Neural progenitor cell (in vitro differentiated cells): Measurements from ENCODE around the gene ZMYND11. TPM values are rescaled to one million over a fixed set of nuclear protein-coding genes. Genes with fewer than 3 reads are reported as not detected.

ENCODE experiments used
- DNase-seq: peaks from one replicate; pipeline ENCODE4 v3.0.0-alpha.2; 2016; ENCODE audit warnings: low spot score
- H2AFZ ChIP-seq: fragments of 200-600 bp; sonication (generic); replicated peaks from 2 replicates; pipeline ENCODE4 v1.6.1; 2016; ENCODE audit warnings: antibody characterized with exemption
- H3F3A ChIP-seq: fragments of 200-600 bp; sonication (generic); 2 replicates; pipeline ENCODE4 v1.6.1; 2016; ENCODE audit warnings: antibody characterized with exemption, low read depth
- H3K27ac ChIP-seq: fragments of 200-600 bp; sonication (generic); 2 replicates; pipeline ENCODE4 v1.5.1; 2016; ENCODE audit warnings: mild to moderate bottlenecking
- H3K27me3 ChIP-seq: fragments of 200-600 bp; sonication (generic); 2 replicates; pipeline ENCODE4 v1.6.1; 2016; ENCODE audit warnings: mild to moderate bottlenecking, moderate library complexity
- H3K36me3 ChIP-seq: fragments of 200-600 bp; sonication (generic); 2 replicates; pipeline ENCODE4 v1.5.1; 2016
- H3K4me1 ChIP-seq: fragments of 200-600 bp; sonication (generic); 2 replicates; pipeline ENCODE4 v1.6.1; 2016; ENCODE audit warnings: mixed run types
- H3K4me2 ChIP-seq: fragments of 200-600 bp; sonication (generic); 2 replicates; pipeline ENCODE4 v1.6.1; 2016
- H3K4me3 ChIP-seq: fragments of 200-600 bp; sonication (generic); 2 replicates; pipeline ENCODE4 v1.5.1; 2016
- H3K79me2 ChIP-seq: fragments of 200-600 bp; sonication (generic); 2 replicates; pipeline ENCODE4 v1.6.1; 2016; ENCODE audit warnings: low read depth
- H3K9ac ChIP-seq: fragments of 200-600 bp; sonication (generic); 2 replicates; pipeline ENCODE4 v1.6.1; 2016
- H3K9me3 ChIP-seq: fragments of 200-600 bp; sonication (generic); 2 replicates; pipeline ENCODE4 v1.5.1; 2016; ENCODE audit warnings: low read depth
- H4K20me1 ChIP-seq: fragments of 200-600 bp; sonication (generic); 2 replicates; pipeline ENCODE4 v1.6.1; 2016; ENCODE audit warnings: low read depth
- H3K27ac Mint-ChIP-seq: 3 replicates; pipeline ENCODE4 v1.8.0; 2021; ENCODE audit warnings: mixed read lengths
- H3K27me3 Mint-ChIP-seq: 2 replicates; pipeline ENCODE4 v1.8.0; 2022; ENCODE audit warnings: low read depth, mild to moderate bottlenecking, inconsistent platforms, moderate library complexity, mixed read lengths; ENCODE audit not compliant: insufficient read depth
- H3K36me3 Mint-ChIP-seq: 3 replicates; pipeline ENCODE4 v1.8.0; 2021; ENCODE audit warnings: mixed read lengths
- H3K4me1 Mint-ChIP-seq: 3 replicates; pipeline ENCODE4 v1.8.0; 2021; ENCODE audit warnings: mixed read lengths
- H3K4me3 Mint-ChIP-seq: 3 replicates; pipeline ENCODE4 v1.8.0; 2021; ENCODE audit warnings: mild to moderate bottlenecking, moderate library complexity, mixed read lengths
- H3K9me3 Mint-ChIP-seq: 3 replicates; pipeline ENCODE4 v1.8.0; 2020; ENCODE audit warnings: mixed read lengths
- CTCF ChIP-seq: fragments of 200-600 bp; sonication (generic); IDR thresholded peaks from 2 replicates; pipeline ENCODE4 v1.5.1; 2017; ENCODE audit warnings: antibody characterized with exemption, mild to moderate bottlenecking
- EZH2 ChIP-seq: fragments of 200-600 bp; sonication (generic); IDR thresholded peaks from 2 replicates; pipeline ENCODE4 v1.6.1; 2017; ENCODE audit warnings: antibody characterized with exemption, mild to moderate bottlenecking, moderate library complexity
- EZH2phosphoT487 ChIP-seq: fragments of 200-600 bp; sonication (generic); IDR thresholded peaks from 2 replicates; pipeline ENCODE4 v1.6.1; 2017; ENCODE audit warnings: antibody characterized with exemption
- total RNA-seq: library from RNA; depleted of rRNA; stranded (reverse); fragments of >200 nt; gene quantifications from 2 replicates; pipeline ENCODE4 v1.2.3, GENCODE V29; 2015; ENCODE audit warnings: low replicate concordance

The ZMYND11 gene
- total RNA-seq, 1 donor from 2014 or later: 59.5 TPM

- Histone ChIP-seq H4K20me1 (no peaks in the 10 kb centered on the region), H3K9ac (no peak overlapping the region), H2AFZ (no peak overlapping the region), H3K4me3 (no peak overlapping the region), H3K27ac (no peak overlapping the region), H3K9me3 (no peaks in the 10 kb centered on the region), H3K4me1 (no peaks in the 10 kb centered on the region), H3K36me3 (no peaks in the 10 kb centered on the region), H3K4me2 (no peak overlapping the region), H3F3A (no peaks in the 10 kb centered on the region), H3K27me3 (no peaks in the 10 kb centered on the region), H3K79me2 (no peaks in the 10 kb centered on the region)
- Mint-ChIP-seq H3K27ac (no peak overlapping the region), H3K36me3 (peaks cover 5% of the 10 kb centered on the region), H3K4me1 (no peaks in the 10 kb centered on the region), H3K27me3 (no peaks in the 10 kb centered on the region), H3K4me3 (no peak overlapping the region), H3K9me3 (peaks cover 32% of the 10 kb centered on the region)
- DNase-seq: no peak
- TF ChIP-seq EZH2 (no peak), CTCF (no peak), EZH2phosphoT487 (no peak)
Measured at GRCh38 chr10:95356-96115, 39.7 kb upstream of the ZMYND11 start.

- Histone ChIP-seq H3K79me2 (no peaks in the 10 kb centered on the region), H3K4me3 (no peak overlapping the region), H3K27me3 (no peaks in the 10 kb centered on the region), H3K27ac (no peak overlapping the region), H2AFZ (no peak overlapping the region), H3K9me3 (no peaks in the 10 kb centered on the region), H3K4me1 (no peaks in the 10 kb centered on the region), H3F3A (no peaks in the 10 kb centered on the region), H3K4me2 (no peak overlapping the region), H3K9ac (no peak overlapping the region), H3K36me3 (no peaks in the 10 kb centered on the region), H4K20me1 (no peaks in the 10 kb centered on the region)
- TF ChIP-seq EZH2phosphoT487 (no peak), EZH2 (no peak), CTCF (no peak)
- H3K4me3 Mint-ChIP-seq: no peak overlapping the region
- no peak for DNase-seq
- H3K36me3 Mint-ChIP-seq: peaks cover 5% of the 10 kb centered on the region
- no peaks in the 10 kb centered on the region for H3K27me3 Mint-ChIP-seq
- no peaks in the 10 kb centered on the region for H3K4me1 Mint-ChIP-seq
- H3K9me3 Mint-ChIP-seq: peaks cover 32% of the 10 kb centered on the region
- H3K27ac Mint-ChIP-seq: no peak overlapping the region
Measured at GRCh38 chr10:96466-96865, 38.8 kb upstream of the ZMYND11 start.

GRCh38 chr10:104416-104815, 30.8 kb upstream of the ZMYND11 start:
- TF ChIP-seq EZH2 (no peak), CTCF (no peak), EZH2phosphoT487 (no peak)
- DNase-seq: no peak
- Histone ChIP-seq H3K4me2 (no peak overlapping the region), H3F3A (no peaks in the 10 kb centered on the region), H3K4me1 (no peaks in the 10 kb centered on the region), H3K27me3 (no peaks in the 10 kb centered on the region), H4K20me1 (no peaks in the 10 kb centered on the region), H2AFZ (no peak overlapping the region), H3K79me2 (no peaks in the 10 kb centered on the region), H3K4me3 (no peak overlapping the region), H3K36me3 (no peaks in the 10 kb centered on the region), H3K9me3 (no peaks in the 10 kb centered on the region), H3K27ac (no peak overlapping the region), H3K9ac (no peak overlapping the region)
- H3K36me3 Mint-ChIP-seq: no peaks in the 10 kb centered on the region
- H3K27me3 Mint-ChIP-seq: peaks cover 2% of the 10 kb centered on the region
- no peak overlapping the region for H3K4me3 Mint-ChIP-seq
- H3K9me3 Mint-ChIP-seq: peaks cover 2% of the 10 kb centered on the region
- H3K4me1 Mint-ChIP-seq: no peaks in the 10 kb centered on the region
- no peak overlapping the region for H3K27ac Mint-ChIP-seq
